Measurements from ENCODE around the gene ZBTB2. TPM values are rescaled to one million over a fixed set of nuclear protein-coding genes. Genes with fewer than 3 reads are reported as not detected.

Gene ZBTB2
- total RNA-seq, 2 experiments from 2014 or later = 16.4 to 17.0 TPM

DNA sequence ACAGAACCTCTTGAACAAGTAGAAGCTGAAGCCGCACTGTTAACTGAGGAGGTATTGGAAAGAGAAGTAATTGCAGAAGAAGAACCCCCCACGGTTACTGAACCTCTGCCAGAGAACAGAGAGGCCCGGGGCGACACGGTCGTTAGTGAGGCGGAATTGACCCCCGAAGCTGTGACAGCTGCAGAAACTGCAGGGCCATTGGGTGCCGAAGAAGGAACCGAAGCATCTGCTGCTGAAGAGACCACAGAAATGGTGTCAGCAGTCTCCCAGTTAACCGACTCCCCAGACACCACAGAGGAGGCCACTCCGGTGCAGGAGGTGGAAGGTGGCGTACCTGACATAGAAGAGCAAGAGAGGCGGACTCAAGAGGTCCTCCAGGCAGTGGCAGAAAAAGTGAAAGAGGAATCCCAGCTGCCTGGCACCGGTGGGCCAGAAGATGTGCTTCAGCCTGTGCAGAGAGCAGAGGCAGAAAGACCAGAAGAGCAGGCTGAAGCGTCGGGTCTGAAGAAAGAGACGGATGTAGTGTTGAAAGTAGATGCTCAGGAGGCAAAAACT, 40.1 kb downstream of the ZBTB2 start:
- no TSS peak for BruUV-seq (replicated peaks)
- ChIA-PET CTCF (ENCODE audit: unreplicated experiment) (no interaction called here), POLR2A (interaction anchor here (0.6 kb wide), 1 partner anchor 42 kb away, joined by 3 read pairs; no protein-coding TSS in a partner anchor)
- Histone ChIP-seq H2AFZ (ENCODE audit: low read length) (no peak overlapping the region), H3K4me1 (ENCODE audit: insufficient read depth, low read length, poor library complexity, severe bottlenecking) (no peaks in the 10 kb centered on the region), H3K4me2 (ENCODE audit: low read length) (no peak overlapping the region), H3K9me2 (ENCODE audit: insufficient read depth, low read length) (no peaks in the 10 kb centered on the region), H3K27ac (ENCODE audit: low read depth, low read length, poor library complexity, severe bottlenecking) (no peak overlapping the region), H3K4me3 (ENCODE audit: low read depth, low read length, poor library complexity, severe bottlenecking) (no peak overlapping the region), H4K20me1 (ENCODE audit: insufficient read depth, low read length) (no peaks in the 10 kb centered on the region), H3K79me2 (ENCODE audit: insufficient read depth, low read depth, low read length) (no peaks in the 10 kb centered on the region), H3K9me3 (ENCODE audit: low read length) (no peaks in the 10 kb centered on the region), H3K36me3 (ENCODE audit: insufficient read depth, low read length) (no peaks in the 10 kb centered on the region)
- no peak for DNase-seq (ENCODE audit: low spot score)
- no peak for TF ChIP-seq EZH2phosphoT487 (IDR thresholded peaks at IDR 0.05; ENCODE audit: borderline replicate concordance, low read depth, low read length)
- TF ChIP-seq, protein P1, sequence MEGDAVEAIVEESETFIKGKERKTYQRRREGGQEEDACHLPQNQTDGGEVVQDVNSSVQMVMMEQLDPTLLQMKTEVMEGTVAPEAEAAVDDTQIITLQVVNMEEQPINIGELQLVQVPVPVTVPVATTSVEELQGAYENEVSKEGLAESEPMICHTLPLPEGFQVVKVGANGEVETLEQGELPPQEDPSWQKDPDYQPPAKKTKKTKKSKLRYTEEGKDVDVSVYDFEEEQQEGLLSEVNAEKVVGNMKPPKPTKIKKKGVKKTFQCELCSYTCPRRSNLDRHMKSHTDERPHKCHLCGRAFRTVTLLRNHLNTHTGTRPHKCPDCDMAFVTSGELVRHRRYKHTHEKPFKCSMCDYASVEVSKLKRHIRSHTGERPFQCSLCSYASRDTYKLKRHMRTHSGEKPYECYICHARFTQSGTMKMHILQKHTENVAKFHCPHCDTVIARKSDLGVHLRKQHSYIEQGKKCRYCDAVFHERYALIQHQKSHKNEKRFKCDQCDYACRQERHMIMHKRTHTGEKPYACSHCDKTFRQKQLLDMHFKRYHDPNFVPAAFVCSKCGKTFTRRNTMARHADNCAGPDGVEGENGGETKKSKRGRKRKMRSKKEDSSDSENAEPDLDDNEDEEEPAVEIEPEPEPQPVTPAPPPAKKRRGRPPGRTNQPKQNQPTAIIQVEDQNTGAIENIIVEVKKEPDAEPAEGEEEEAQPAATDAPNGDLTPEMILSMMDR (conservative IDR thresholded peaks at IDR 0.05; ENCODE audit: low read length) = no peak
- intact Hi-C loops (cut with micrococcal nuclease; ENCODE audit: unreplicated experiment) = no loop called here

DNA sequence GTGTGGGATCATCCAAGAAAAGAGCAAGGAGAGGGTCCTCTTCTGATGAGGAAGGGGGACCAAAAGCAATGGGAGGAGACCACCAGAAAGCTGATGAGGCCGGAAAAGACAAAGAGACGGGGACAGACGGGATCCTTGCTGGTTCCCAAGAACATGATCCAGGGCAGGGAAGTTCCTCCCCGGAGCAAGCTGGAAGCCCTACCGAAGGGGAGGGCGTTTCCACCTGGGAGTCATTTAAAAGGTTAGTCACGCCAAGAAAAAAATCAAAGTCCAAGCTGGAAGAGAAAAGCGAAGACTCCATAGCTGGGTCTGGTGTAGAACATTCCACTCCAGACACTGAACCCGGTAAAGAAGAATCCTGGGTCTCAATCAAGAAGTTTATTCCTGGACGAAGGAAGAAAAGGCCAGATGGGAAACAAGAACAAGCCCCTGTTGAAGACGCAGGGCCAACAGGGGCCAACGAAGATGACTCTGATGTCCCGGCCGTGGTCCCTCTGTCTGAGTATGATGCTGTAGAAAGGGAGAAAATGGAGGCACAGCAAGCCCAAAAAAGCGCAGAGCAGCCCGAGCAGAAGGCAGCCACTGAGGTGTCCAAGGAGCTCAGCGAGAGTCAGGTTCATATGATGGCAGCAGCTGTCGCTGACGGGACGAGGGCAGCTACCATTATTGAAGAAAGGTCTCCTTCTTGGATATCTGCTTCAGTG, 40.8 kb downstream of the ZBTB2 start:
- no peaks in the 10 kb centered on the region for H3K4me1 ChIP-seq (ENCODE audit: insufficient read depth, low read length, poor library complexity, severe bottlenecking)
- no peaks in the 10 kb centered on the region for H4K20me1 ChIP-seq (ENCODE audit: insufficient read depth, low read length)
- no peaks in the 10 kb centered on the region for H3K79me2 ChIP-seq (ENCODE audit: insufficient read depth, low read depth, low read length)
- H3K36me3 ChIP-seq (ENCODE audit: insufficient read depth, low read length) = no peaks in the 10 kb centered on the region
- no peaks in the 10 kb centered on the region for H3K9me2 ChIP-seq (ENCODE audit: insufficient read depth, low read length)
- intact Hi-C loops (cut with micrococcal nuclease; ENCODE audit: unreplicated experiment) = no loop called here
- POLR2A ChIA-PET = interaction anchor here (0.6 kb wide), 1 partner anchor 41 kb away, joined by 3 read pairs; no protein-coding TSS in a partner anchor
- no peak overlapping the region for H2AFZ ChIP-seq (ENCODE audit: low read length)
- H3K27ac ChIP-seq (ENCODE audit: low read depth, low read length, poor library complexity, severe bottlenecking) = no peak overlapping the region
- no peak for DNase-seq (ENCODE audit: low spot score)
- no peaks in the 10 kb centered on the region for H3K9me3 ChIP-seq (ENCODE audit: low read length)
- H3K4me2 ChIP-seq (ENCODE audit: low read length) = no peak overlapping the region
- BruUV-seq (replicated peaks) = no TSS peak
- H3K4me3 ChIP-seq (ENCODE audit: low read depth, low read length, poor library complexity, severe bottlenecking) = no peak overlapping the region
- TF ChIP-seq, protein P1 (conservative IDR thresholded peaks at IDR 0.05; ENCODE audit: low read length) = no peak
- no peak for TF ChIP-seq EZH2phosphoT487 (IDR thresholded peaks at IDR 0.05; ENCODE audit: borderline replicate concordance, low read depth, low read length)
- CTCF ChIA-PET (ENCODE audit: unreplicated experiment) = no interaction called here
